OCI-M1 (cell line): Measurements from ENCODE around the gene TMEM63A.
"Not testable (repeated sequence)": the region's sequence is repeated elsewhere in the genome, so short reads cannot be mapped to it uniquely, and the experiment has no call there.

Experiments used
- DNase-seq: peaks from one replicate; lab custom pipeline; 2025; lab: John Stamatoyannopoulos, UW

TMEM63A gene

DNA sequence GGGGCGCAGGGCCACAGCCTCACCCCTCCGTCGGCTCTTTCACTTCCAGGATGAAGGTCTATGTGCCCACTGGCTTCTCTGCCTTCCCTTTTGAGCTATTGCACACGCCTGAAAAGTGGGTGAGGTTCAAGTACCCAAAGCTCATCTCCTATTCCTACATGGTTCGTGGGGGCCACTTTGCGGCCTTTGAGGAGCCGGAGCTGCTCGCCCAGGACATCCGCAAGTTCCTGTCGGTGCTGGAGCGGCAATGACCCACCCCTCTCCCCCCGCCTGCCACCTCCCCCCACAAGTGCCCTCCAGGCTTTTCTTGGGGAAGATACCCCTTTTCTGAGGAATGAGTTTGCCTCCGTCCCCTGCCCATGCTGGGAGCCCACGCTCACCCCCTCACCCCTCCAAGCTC is 37.1 kb downstream of the TMEM63A start:
- DNase-seq: no peak

DNA sequence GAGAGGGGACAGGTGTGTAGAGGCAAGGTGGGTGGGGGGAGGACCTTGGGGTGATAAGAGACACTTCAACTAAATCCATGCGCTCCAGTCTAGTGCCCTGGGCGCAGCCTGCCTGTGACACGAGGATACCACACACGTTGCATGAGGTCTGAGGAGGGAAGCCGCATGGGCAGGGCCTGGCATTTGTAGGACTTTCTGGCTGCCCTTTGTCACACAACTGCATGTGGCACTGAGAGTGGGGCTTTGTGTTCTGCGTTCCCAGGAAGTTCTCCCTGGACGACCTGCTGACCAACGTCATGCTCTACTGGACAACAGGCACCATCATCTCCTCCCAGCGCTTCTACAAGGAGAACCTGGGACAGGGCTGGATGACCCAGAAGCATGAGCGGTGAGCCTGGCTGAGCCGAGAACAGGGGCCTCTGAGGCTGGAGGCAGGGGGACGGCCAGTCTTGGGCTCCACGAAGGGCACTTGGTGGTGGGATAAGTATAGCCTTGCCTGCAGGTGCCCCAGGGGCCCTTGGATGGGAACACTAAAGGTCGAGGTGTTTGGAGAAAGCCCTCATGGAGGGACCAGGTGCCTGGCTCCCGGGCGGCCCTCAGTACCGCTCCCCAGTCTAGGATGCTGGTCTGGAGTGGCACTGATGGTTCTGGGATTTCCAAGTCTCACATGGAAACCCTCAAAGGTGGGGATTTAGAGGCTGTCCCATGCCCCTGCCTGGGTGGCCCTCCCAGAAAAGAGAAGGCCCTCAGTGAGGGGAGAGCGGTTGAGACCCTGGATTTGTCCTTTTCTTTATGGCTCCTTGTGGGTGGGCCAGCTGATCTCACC is 37.7 kb downstream of the TMEM63A start:
- DNase-seq: no peak

DNA sequence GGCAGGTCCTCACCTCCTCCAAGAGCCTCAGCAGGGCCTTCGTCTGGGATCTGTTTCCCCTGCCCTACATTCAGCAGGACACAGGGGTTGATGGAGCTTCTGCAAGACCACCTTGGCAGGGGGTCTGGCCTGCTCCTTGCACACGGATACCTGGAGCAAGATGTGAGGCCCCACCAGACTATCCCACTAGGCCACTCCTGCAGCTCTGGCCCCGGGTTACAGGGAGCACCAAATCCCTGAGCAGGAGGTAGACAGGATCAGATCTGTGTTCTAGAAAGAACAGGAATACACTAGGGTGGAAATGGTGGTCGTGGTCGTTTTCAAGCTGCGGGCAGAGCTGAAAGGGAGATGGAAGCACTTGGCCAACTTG is 38.8 kb downstream of the TMEM63A start:
- no peak for DNase-seq

DNA sequence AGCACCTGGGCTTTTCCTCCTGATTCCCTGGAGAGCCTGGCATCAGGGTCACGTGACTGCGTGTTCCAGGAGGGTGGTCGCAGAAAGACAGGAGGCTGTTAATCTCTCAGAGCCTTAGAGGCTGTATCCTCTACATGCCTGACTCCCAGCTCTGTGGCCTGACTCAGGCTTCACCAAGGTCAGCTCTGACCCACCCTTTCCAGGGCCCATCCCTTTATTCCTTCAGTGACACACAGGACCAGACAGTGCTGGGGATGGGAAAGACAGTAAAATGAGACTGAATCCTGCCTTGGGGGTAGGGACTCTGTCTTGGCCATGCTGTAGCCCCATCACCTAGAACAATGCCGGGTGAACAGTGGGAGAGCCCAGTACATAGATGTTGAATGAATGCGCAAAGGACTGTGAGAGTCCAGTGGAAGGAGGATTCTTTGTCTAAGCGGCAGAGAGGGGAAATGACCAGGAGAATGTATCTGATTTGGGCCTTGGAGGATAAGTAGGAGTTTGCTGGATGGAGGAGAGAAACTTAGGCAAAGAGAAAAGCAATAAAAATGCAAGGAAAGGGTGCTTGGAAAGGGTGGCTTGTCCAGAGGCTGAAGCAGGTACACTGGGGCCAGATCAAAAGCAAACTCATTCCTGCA is 39.3 kb downstream of the TMEM63A start:
- no peak for DNase-seq

DNA sequence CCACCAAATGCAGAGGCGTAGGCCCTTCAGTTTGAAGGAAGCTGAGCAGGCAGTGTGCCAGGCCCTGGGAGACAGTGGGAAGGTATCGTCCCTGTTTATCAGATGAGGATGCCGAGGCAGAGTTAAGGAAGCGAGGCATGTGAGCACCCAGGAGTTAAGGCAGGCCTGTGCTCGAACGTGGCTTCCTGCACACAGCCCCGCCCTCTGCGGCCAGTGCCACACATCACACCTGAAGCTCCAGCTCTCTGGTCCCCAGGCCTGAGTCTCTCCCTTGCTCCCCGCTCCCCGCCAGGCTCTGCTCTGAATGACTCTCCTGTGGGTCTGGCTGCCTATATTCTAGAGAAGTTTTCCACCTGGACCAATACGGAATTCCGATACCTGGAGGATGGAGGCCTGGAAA is 40.1 kb downstream of the TMEM63A start:
- DNase-seq: no peak

DNA sequence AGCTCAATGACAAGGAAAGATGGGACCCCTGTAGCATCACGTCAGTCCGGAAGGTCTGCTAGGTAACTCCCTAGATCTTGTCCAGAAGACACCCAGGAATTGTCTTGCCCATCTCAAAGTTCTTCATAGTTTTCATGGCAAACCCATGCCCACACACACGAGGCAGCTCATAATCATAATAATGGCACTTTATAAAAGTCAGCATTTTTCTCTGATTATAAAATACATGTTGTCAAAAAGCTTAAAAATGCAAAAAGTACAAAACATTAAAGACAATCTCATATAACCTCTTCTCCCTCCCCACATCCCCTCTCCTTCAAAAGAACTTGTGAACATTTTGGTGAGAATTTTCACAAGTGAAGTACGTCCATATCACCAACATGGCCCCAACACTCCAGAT is 41.5 kb downstream of the TMEM63A start:
- no peak for DNase-seq

DNA sequence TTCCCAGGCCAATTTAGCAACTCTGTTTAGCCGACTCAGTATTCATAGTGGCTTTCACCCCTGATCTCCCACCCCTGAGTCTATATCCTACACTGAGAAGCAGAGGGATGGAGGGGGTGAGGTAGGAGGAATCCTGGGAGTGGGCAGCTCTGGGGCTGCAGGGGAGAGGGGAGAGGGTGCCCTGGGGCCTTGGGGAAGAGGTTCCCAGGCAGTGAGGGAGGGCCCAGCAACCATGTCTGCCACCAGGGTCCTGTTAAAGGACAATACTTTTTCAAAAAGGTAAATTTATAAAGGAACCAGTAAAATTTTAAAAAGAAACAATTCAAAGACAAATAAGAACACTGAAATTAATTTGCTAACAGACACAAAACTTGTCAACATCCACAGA is 42.0 kb downstream of the TMEM63A start:
- DNase-seq: no peak

DNA sequence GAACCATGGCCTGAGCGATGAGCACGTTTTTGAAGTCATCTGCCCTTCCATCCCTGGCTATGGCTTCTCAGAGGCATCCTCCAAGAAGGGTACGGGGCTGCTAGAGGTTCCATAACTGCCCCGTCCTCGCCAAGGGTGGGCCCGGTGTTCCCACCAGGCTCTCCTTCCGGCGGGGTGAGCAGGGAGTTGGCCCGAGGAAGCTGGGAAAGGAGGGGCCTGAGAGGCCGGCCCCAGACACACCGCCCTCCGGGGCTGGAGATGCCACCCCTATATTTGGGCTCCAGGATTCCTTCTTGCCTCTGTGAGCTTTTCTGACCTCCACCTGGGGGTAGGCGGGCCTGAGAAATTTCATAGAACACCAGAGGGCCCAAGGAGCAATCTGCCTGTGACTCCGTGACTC is 43.4 kb downstream of the TMEM63A start:
- DNase-seq: no peak

DNA sequence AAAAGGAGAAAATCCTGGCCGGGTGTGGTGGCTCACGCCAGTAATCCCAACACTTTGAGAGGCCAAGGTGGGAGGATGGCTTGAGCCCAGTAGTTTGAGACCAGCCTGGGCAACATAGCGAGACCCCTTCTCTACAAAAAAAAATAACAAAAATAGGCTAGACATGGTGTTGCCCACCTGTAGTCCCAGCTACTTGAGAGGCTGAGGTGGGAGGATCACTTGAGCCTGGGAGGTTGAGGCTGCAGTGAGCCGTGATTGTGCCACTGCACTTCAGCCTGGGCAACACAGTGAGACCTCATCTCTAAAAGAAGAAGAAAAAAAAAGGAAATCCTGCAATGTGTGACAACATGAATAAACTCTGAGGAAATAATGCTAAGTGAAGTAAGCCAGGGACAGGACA is 45.9 kb downstream of the TMEM63A start:
- not testable (repeated sequence) for DNase-seq

DNA sequence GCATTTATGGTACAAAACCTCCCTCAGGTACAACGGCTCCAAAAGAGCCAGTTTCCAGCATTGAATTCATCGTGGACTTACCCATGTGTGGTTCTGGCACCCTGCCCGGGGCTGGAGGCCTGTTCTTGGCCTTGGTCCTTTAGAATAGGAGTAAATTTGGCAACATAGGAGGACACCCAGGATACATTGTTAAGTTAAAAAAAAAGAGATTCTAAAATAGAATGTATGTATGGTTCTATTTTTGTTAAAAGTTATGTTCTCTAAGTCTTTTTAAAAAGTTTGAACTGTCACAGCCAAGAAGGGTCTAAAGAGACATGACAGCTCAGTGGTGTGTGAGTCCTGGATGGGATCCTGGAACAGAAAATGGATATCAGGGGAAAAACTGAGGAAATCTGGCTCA is 46.3 kb downstream of the TMEM63A start:
- no peak for DNase-seq

DNA sequence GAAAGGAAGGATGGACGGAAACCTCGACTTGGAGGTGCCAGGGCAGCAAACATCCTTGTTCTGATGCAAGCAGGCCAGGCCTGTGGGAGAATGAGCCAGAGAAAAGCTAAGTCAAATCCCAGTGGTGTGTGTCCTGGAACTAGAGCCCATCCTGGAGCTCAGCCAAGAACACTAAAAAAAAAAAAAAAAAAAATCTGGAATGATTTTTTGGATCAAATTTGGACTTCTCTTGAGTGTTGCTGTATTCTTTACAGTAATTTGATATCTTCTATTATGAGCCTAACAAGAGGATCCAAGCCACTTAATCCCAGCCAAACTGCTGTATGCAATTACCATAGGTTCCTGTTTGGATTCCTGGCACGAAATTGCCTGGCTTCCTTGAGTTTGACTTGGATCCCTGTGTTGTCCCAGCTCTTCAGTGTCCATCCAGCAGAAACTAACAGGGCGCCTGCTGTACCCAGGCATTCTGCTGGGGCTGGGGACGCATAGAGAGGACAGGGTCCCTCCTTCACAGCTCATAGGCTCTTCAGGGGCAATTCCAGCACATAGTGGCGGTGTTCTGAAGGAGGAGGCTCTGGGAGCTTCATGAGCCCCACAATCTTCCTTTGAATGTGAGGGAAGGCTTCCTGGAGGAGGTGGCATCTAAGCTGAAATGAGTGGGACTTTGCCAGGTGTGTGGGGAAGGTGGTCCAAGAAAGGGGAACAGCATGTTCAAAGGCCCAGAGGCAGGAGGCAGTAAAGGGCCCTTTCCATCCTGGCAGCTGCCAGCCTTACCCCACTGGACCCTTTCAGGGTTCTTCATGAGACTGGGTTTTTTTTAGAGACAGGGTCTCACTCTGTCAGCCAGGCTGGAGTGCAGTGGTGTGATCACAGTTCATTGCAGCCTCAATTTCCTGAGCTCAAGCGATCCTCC is 47.5 kb downstream of the TMEM63A start:
- no peak for DNase-seq

DNA sequence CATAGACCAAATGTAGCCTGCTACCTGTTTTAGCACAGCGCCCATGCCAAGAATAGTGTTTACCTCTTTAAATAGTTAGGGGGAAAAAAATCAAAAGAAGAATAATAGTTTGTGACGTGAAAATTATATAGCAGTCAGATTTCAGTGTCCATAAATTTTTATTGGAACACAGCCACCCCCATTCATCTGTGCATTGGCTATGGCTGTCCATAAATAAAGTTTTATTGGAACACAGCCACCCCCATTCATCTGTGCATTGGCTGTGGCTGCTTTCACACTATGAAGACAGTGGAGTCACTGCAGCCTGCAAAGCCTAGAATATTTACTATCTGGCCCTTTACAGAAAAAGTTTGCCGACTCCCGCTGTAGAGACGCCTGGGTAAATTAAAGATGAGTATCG is 51.3 kb downstream of the TMEM63A start:
- DNase-seq: no peak

DNA sequence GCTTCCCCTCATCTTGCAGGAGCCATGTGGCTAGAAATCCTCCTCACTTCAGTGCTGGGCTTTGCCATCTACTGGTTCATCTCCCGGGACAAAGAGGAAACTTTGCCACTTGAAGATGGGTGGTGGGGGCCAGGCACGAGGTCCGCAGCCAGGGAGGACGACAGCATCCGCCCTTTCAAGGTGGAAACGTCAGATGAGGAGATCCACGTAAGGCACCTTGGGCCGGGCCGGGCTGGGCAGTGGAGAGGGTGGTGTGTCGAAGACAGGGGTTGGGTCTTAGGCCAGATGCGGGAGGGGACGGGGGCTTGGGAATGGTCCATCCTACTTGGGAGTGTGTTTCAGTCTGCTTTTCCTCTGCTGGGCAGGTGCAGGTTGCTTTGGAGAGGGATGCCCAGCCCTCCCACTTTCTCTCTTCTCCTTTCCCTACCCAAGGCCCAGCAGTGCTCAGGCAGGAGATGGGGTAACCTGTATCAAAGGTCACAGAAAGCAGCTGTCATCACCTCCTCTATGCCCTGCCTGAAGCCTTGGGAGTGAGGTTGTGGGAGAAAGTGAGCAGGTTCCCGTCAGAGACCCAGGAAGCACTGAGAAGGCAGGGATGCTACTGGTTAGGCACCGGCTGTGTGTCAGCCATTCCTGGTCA is 53.4 kb downstream of the TMEM63A start:
- DNase-seq: no peak

DNA sequence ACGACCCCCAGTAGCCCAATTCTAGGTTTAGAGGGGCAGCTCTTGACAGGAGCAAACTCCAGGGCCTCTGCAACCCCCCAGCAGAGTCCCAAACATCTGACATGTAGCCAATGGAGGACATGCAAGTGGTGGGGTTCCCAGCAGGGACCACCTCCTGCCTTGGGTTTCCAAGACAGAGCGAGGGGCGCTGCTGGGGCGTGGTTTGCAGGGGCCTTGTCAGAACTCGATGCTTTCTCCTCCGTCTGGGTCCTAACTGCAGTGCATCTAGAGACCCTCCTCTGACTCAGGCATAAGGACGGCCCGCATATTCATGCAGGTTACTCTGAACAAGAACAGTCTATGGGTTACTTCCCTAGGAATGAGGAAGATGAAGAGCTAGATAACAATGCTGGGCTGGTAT is 55.1 kb downstream of the TMEM63A start:
- peak; percentile 37 for DNase-seq

DNA sequence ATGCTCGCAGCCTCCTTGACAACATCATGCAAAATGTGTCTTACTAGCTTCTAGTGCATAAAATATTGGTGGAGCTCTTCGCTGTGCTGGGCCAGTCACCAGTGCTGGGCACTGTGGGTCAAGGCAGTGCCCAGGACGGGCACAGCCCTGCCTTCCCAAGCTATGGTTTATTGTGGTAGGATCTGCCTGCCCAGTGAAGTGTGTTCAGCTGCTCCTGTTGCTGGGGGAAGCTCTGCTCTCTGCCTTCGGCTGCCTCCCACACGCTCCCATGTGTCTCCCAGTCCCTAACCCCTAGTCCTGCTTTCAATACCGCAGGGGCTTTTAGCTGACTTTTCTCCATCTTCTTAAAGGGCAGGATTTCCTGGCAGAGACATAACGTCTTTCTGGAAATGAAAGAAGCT is 56.6 kb downstream of the TMEM63A start:
- no peak for DNase-seq

DNA sequence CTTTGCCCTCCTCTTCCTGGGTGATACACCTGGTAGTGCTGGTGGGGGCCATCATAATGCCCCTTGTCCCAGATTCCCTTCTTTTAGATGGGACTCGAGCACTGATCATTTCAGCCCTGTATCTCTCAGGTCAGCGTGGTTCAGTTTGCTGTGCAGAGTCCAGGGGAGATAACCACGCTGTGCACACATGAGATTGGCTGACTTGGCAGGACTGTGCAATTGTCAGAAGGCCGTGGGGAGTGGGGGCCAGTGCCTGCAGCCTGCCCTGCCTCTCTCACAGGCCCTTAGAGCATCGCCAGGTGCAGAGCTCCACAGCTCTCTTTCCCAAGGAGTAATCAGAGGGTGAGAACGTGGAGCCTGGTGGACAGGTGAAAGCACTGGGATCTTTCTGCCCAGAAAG is 57.1 kb downstream of the TMEM63A start:
- DNase-seq: no peak

DNA sequence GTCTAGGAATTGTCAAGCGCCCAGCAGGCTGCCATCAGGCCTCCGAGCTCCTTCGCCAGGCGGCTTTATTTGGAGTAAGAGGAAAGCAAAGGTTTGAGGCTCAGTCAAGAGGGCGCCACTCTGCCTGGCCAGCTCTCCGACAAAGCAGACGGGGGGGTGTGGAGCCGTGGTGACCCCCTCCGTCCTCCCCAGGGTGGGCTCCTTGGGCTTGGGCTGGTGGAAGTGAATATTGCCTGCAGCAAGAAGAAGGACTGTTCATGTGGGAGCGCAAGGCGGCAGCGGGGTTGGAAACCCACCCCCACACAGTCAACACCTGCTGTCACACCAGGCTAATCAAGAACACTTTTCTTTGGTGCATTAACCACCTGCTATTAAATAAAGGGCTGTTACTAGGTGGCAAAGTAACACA is 57.6 kb downstream of the TMEM63A start:
- DNase-seq: no peak

DNA sequence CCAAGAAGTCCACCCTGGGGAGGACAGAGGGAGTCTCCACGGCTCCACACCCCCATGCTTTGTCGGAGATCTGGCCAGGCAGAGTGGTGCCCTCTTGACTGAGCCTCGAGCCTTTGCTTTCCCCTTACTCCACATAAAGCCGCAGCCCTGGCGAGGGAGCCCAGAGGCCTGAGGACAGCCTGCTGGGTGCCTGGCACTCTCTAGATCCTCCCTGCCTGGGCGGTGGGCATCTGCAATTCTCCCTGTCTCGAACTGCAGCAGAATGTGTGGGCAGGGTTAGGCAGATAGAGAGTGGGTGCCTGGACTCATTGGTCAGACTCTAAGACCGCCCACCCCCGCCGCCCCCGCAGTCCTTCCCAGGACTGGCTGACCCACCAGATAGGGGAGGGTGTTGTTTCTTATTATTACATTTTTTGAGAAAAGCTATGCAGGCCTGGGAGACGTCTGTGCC is 58.3 kb downstream of the TMEM63A start:
- DNase-seq: no peak

DNA sequence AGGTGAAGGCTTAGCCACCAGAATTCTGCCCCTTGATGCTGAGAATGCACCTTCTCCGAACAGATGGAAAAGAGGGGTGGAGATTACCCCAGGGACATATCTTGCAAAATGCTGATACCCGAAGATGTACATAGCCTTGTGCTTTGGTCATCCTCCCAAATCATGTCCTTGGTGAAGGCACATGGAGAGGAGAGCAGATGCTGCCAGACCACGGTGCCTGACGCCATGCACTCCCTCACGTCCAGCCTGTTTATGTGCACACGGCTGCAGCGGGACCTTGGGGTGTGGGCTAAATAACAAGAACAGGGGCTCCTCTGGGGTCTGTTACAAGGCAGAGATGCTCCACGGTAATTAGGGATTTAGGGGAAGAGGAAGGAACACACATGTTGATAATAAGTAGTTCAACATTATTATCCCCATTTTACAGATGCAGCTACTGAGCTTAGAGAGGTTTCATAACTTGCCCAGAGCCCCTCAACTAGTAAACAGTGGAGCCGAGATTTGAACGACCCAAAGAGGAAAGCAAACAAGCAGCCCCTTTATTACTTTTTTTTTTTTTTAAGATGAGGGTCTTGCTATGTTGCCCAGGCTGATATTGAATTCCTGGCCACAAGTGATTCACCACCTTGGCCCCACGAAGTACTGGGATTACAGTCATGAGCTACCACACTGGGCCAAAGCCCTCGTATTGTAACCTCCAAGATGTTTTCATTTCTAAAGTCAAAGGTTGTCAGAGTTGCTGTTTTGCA is 59.4 kb downstream of the TMEM63A start:
- DNase-seq: no peak

DNA sequence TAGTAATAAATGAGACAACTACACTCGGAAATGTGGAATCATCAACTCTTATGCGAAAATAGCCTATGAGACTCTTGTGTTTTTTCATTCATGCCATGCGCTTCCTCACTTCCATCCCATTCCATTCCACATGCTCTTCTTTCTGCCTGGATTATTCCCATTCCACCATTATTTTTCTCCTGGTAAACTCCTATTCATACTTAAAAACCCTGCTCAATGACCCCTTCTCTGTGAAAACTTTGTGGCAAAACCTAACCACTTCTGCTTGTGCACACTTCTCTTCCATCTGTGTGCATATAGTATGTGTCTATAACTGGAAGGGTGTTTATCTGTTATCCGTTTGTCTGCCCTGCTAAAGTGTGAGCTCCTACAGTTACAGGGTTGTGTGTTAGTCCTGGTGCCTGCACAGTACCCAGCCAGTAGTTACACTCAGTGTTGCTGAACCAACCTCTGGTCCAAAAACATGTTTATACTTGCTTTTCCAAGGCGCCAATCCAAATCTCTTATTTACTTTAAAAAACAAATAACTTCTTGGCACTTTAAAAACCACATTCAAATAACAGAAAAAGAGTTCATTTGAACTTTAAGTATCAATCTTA is 61.6 kb downstream of the TMEM63A start:
- DNase-seq: no peak
